Vagina (tissue), 2 donors: Measurements from ENCODE around the gene STX1B.

Experiments
- CTCF ChIP-seq, 3 experiments: fragments of 450-650 bp in 2 of 3; fragments of 200-600 bp in 1 of 3; sonication (generic) in 1 of 3; IDR thresholded peaks; one replicate each; pipeline ENCODE4 v1.5.1; 2017 to 2019; ENCODE audit warnings: antibody characterized with exemption in 3 of 3, mild to moderate bottlenecking in 2 of 3, moderate library complexity in 2 of 3
- POLR2AphosphoS5 ChIP-seq, 2 donors: sonication (generic); formaldehyde crosslinking; IDR thresholded peaks; one replicate each; pipeline ENCODE4 v1.9.0; 2017; ENCODE audit warnings: antibody characterized with exemption in 2 of 2, mild to moderate bottlenecking in 2 of 2, low read depth in 1 of 2; ENCODE audit not compliant: insufficient read depth in 1 of 2

GRCh38 chr16:30950516-30951065 lies 59.8 kb downstream of the STX1B start:
- TF ChIP-seq CTCF (IDR thresholded peaks at IDR 0.05) (no peak), POLR2AphosphoS5 (IDR thresholded peaks at IDR 0.05; ENCODE audit: insufficient read depth in 1 of 2, low read depth in 1 of 2) (no peak)
